Measurements from ENCODE around the gene DEGS2. TPM values are rescaled to one million over a fixed set of nuclear protein-coding genes. Genes with fewer than 3 reads are reported as not detected.
A peak's percentile ranks its signal among the peaks of the same experiment; 100 is the strongest.

DEGS2 gene
- total and polyA plus RNA-seq, 2 experiments from 2014 or later, result 1.3 to 2.7 TPM

- Histone ChIP-seq H3K4me3 (no peak overlapping the region), H3K36me3 (peaks cover 9% of the 10 kb centered on the region), H3K9me3 (ENCODE audit: low read depth) (no peaks in the 10 kb centered on the region), H3K27ac (no peak overlapping the region), H3K27me3 (no peaks in the 10 kb centered on the region), H3K4me1 (ENCODE audit: low read depth) (no peaks in the 10 kb centered on the region)
- TF ChIP-seq, protein P1, sequence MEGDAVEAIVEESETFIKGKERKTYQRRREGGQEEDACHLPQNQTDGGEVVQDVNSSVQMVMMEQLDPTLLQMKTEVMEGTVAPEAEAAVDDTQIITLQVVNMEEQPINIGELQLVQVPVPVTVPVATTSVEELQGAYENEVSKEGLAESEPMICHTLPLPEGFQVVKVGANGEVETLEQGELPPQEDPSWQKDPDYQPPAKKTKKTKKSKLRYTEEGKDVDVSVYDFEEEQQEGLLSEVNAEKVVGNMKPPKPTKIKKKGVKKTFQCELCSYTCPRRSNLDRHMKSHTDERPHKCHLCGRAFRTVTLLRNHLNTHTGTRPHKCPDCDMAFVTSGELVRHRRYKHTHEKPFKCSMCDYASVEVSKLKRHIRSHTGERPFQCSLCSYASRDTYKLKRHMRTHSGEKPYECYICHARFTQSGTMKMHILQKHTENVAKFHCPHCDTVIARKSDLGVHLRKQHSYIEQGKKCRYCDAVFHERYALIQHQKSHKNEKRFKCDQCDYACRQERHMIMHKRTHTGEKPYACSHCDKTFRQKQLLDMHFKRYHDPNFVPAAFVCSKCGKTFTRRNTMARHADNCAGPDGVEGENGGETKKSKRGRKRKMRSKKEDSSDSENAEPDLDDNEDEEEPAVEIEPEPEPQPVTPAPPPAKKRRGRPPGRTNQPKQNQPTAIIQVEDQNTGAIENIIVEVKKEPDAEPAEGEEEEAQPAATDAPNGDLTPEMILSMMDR (IDR thresholded peaks at IDR 0.05; ENCODE audit: low read depth, low read length), result no peak
- DNase-seq (ENCODE audit: low read depth in 1 of 2, low spot score in 1 of 2), result peak in 1 of 2 donors; percentile 9
These were observed 27.1 kb downstream of the DEGS2 start for GRCh38 chr14:100132161-100132902.

GRCh38 chr14:100131181-100131580, 28.3 kb downstream of the DEGS2 start:
- Histone ChIP-seq H3K4me1 (ENCODE audit: low read depth) (no peaks in the 10 kb centered on the region), H3K4me3 (no peak overlapping the region), H3K9me3 (ENCODE audit: low read depth) (no peaks in the 10 kb centered on the region), H3K27me3 (no peaks in the 10 kb centered on the region), H3K27ac (no peak overlapping the region), H3K36me3 (peaks cover 9% of the 10 kb centered on the region)
- TF ChIP-seq, protein P1 (IDR thresholded peaks at IDR 0.05; ENCODE audit: low read depth, low read length), result no peak
- DNase-seq (ENCODE audit: low read depth in 1 of 2, low spot score in 1 of 2), result no peak

GRCh38 chr14:100130521-100130920, 28.9 kb downstream of the DEGS2 start:
- H3K4me1 ChIP-seq (ENCODE audit: low read depth), result no peaks in the 10 kb centered on the region
- TF ChIP-seq, protein P1 (IDR thresholded peaks at IDR 0.05; ENCODE audit: low read depth, low read length), result no peak

DNA sequence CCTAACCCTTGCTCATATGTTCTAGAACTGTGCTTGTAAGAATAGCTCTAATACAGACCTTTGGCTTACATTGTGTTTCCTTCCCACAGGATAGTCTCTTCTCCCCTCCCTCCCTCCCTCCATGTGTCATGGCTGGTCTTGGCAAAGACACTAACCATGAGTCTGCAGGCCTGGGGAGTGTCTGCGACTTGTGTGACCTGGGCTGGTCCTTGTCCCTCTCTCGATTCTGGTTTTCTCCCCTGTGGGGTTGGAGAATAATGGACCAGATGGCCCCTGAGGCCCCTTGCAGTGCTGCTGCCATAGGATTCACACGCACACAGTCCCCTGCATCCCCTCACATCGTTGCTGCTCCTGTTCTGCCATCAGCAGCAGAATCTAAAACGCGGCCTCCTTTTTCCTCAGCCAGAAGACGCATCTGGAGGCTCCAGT, 30.3 kb downstream of the DEGS2 start:
- no peaks in the 10 kb centered on the region for H3K27me3 ChIP-seq
- peak in 1 of 2 donors; percentile 50 for DNase-seq (ENCODE audit: low read depth in 1 of 2, low spot score in 1 of 2)
- H3K4me1 ChIP-seq (ENCODE audit: low read depth), result no peaks in the 10 kb centered on the region
- TF ChIP-seq, protein P1 (IDR thresholded peaks at IDR 0.05; ENCODE audit: low read depth, low read length), result no peak
- peaks cover 9% of the 10 kb centered on the region for H3K36me3 ChIP-seq
- no peak overlapping the region for H3K27ac ChIP-seq
- H3K9me3 ChIP-seq (ENCODE audit: low read depth), result no peaks in the 10 kb centered on the region
- no peak overlapping the region for H3K4me3 ChIP-seq

More at GRCh38 chr14:100130521-100130920, 28.9 kb downstream of the DEGS2 start:
- Histone ChIP-seq H3K27me3 (no peaks in the 10 kb centered on the region), H3K27ac (no peak overlapping the region), H3K36me3 (peaks cover 9% of the 10 kb centered on the region), H3K9me3 (ENCODE audit: low read depth) (no peaks in the 10 kb centered on the region), H3K4me3 (no peak overlapping the region)
- DNase-seq (ENCODE audit: low read depth in 1 of 2, low spot score in 1 of 2), result no peak

DNA sequence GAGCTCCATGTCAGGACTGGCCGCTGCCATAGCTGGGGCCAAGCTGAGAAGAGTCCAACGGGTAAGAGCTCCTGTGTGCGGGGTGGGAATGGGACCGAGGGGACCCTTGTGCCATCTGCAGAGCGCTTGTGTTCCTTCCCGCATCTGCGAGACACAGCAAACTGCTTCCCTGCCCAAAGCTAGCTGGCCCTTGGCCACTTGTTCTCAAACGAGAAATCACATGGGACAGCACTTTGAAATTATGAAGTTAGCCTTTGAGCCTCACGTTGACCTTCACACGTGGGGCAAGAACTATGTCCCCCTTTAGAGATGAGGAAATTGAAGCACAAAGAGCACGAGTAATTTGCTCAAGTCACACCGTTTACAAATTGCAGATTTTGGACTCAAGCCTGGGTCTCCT, 30.8 kb downstream of the DEGS2 start:
- TF ChIP-seq, protein P1 (IDR thresholded peaks at IDR 0.05; ENCODE audit: low read depth, low read length), result no peak
- Histone ChIP-seq H3K4me3 (no peak overlapping the region), H3K27me3 (no peaks in the 10 kb centered on the region), H3K36me3 (peaks cover 9% of the 10 kb centered on the region), H3K9me3 (ENCODE audit: low read depth) (no peaks in the 10 kb centered on the region), H3K27ac (no peak overlapping the region), H3K4me1 (ENCODE audit: low read depth) (no peaks in the 10 kb centered on the region)
- DNase-seq (ENCODE audit: low read depth in 1 of 2, low spot score in 1 of 2), result no peak

Data from cardiac muscle cell (in vitro differentiated cells and primary cell).